Keratinocyte (primary cell): Measurements from ENCODE around the gene CYP39A1.

Experiments used
- EZH2 ChIP-seq: IDR thresholded peaks from one replicate; pipeline ENCODE4 v1.6.1; 2012; ENCODE audit warnings: inconsistent platforms, mild to moderate bottlenecking, low read length, moderate library complexity
- TF ChIP-seq, protein P1 (sequence below), 3 experiments: IDR thresholded peaks in 1 of 3; conservative IDR thresholded peaks in 1 of 3; optimal IDR thresholded peaks in 1 of 3; 2 replicates in 2 of 3; 3 replicates in 1 of 3; pipeline versions ENCODE3 to v1.5.1; 2011; ENCODE audit warnings: low read length in 3 of 3, mild to moderate bottlenecking in 3 of 3, moderate library complexity in 2 of 3, control low read depth in 1 of 3, inconsistent platforms in 1 of 3; ENCODE audit not compliant: insufficient read depth in 2 of 3; ENCODE audit errors: extremely low read depth in 1 of 3

DNA sequence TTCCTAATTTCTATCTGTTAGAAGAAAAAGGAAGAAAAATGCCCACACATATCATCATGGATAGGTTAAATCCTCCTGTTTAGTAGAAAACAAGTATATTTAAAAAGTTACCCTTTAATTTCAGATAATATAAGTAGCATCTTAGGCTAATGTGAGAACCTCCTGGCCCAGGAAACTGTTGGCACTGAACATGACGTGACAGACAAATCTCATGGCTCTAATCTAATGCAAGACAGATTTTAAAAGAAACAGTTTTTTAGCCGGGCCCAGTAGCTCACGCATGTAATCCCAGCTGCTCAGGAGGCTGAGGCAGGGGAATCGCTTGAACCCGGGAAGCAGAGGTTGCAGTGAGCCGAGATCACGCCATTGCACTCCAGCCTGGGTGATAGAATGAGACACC, 22.9 kb downstream of the CYP39A1 start:
- TF ChIP-seq, protein P1, sequence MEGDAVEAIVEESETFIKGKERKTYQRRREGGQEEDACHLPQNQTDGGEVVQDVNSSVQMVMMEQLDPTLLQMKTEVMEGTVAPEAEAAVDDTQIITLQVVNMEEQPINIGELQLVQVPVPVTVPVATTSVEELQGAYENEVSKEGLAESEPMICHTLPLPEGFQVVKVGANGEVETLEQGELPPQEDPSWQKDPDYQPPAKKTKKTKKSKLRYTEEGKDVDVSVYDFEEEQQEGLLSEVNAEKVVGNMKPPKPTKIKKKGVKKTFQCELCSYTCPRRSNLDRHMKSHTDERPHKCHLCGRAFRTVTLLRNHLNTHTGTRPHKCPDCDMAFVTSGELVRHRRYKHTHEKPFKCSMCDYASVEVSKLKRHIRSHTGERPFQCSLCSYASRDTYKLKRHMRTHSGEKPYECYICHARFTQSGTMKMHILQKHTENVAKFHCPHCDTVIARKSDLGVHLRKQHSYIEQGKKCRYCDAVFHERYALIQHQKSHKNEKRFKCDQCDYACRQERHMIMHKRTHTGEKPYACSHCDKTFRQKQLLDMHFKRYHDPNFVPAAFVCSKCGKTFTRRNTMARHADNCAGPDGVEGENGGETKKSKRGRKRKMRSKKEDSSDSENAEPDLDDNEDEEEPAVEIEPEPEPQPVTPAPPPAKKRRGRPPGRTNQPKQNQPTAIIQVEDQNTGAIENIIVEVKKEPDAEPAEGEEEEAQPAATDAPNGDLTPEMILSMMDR (optimal IDR thresholded peaks at IDR 0.05 in 1 of 3, IDR thresholded peaks at IDR 0.05 in 1 of 3, conservative IDR thresholded peaks at IDR 0.05 in 1 of 3; ENCODE audit: extremely low read depth in 1 of 3, insufficient read depth in 2 of 3, low read length in 3 of 3), result no peak
- no peak for TF ChIP-seq EZH2
